H54 (cell line): ENCODE data around the gene ADAMTS5.

Source experiments
- DNase-seq: peaks from one replicate; pipeline ENCODE4 v3.0.0; 2011; ENCODE audit warnings: low spot score, mixed read lengths; ENCODE audit not compliant: insufficient read length
- FAIRE-seq: peaks from 3 replicates; lab custom pipeline; 2011; peaks lifted over from hg19 to GRCh38; lab: Jason Lieb, UNC
- POLR2A ChIP-seq: IDR thresholded peaks from 2 replicates; pipeline ENCODE4 v1.6.1; 2011; ENCODE audit warnings: low read depth, mild to moderate bottlenecking, low read length

Gene ADAMTS5

GRCh38 chr21:26962621-26963181, 4.2 kb downstream of the ADAMTS5 start:
- no peak for TF ChIP-seq POLR2A
- DNase-seq (no peak), FAIRE-seq (no peak)

DNA sequence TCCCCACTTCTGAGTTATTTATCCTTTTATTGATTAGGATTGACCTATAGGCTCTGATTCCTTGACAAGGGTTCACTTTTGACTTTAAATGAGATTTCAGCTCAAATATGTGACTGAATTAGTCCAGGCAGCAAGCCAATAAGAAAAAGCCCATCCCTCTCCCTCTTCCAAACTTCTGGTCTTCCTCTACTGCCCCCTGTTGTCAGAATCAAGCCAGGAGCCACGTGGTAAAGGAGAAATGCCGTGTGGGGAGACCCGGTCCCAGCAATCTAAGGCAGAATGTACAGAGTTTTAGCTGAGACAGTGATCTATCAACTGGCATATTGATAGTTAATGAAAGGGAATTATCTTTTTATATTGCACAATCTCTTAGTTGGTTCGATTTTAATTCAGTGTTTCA, 5.2 kb downstream of the ADAMTS5 start:
- no peak for FAIRE-seq
- TF ChIP-seq POLR2A = no peak
- DNase-seq = no peak

- no peak for FAIRE-seq
Measured at GRCh38 chr21:26958788-26959187, 8.1 kb downstream of the ADAMTS5 start.

DNA sequence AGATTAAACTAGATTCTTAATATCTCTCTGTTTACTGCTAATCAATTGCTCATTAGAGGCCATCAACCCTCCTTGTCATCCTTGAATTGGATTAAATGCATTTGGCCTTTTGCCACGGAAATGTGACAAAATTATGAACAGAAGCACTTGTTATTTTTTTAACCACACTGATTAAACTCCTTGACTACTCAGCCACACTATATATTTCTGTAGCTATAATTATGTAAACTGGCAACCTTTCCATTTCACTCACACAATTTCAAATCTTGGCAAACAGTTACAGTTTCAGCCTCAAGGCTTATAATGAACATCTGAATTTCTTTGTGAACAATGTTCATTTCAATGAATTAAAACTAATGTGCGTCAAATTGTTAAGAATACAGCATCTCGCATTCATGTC, 10.1 kb downstream of the ADAMTS5 start:
- DNase-seq (no peak), FAIRE-seq (no peak)
- TF ChIP-seq POLR2A = no peak

More at GRCh38 chr21:26958788-26959187, 8.1 kb downstream of the ADAMTS5 start:
- DNase-seq = no peak
- no peak for TF ChIP-seq POLR2A

DNA sequence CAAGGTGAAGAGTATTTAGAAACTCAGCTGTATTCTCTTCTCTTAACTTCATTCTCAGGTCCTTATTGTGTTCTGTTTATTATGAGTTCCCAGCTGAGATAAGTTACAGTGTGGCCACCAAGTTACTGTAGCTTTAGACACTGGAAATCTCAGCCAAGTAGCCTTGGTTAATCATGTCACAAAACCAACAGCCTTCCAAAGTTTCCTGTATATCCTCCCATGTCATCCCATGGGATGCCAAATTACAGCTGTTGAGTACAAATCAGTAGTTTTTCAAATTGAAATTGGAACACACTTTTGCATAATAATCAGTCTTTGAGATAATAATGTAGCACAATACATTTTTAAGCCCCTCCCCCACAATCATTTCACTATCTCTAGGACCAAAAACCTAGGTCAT, 10.7 kb downstream of the ADAMTS5 start:
- TF ChIP-seq POLR2A = no peak
- no peak for FAIRE-seq
- no peak for DNase-seq

DNA sequence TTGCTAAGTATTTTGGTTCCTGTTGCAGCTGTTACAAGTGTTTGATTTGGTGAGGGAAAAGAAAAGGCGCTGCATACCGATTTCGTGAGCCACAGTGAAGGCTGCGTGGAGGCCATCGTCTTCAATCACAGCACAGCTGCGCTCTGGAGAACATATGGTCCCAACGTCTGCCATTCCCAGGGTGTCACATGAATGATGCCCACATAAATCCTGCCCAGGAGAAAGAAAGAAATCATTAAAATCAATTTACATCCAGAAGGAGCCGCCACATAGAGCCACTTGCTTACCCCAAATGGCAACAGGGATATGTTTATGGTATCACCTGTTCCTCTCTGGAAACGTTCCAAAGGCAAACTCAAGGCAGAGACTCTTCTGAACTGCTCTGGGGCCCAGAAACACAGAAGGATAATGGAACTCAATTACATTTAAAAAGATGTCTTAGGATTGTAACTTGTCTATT, 12.2 kb downstream of the ADAMTS5 start:
- no peak for TF ChIP-seq POLR2A
- FAIRE-seq = no peak
- no peak for DNase-seq

GRCh38 chr21:26952374-26953066, 14.4 kb downstream of the ADAMTS5 start:
- no peak for FAIRE-seq
- no peak for DNase-seq
- no peak for TF ChIP-seq POLR2A

GRCh38 chr21:26949830-26950229, 17.1 kb downstream of the ADAMTS5 start:
- no peak for FAIRE-seq

DNA sequence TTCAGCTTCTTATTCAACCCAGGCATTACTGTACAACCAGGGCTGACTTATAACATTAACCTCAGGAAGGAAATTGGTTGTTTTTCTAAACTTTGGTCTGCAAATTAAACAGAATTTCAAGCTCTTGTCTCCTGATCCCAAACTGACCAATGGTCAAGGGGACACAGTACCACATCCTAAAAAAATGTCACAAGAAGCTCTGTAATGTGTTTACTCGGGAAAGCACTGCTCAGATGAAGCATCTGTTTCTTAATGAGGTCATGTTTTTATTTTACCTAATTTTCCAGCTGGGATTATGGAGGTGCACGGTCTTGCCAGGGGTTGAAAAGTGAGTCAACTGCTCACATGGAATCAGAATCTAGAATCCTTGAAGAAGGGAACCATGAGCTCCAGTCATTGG, 18.7 kb downstream of the ADAMTS5 start:
- TF ChIP-seq POLR2A = no peak
- DNase-seq = no peak
- FAIRE-seq = no peak

More at GRCh38 chr21:26949830-26950229, 17.1 kb downstream of the ADAMTS5 start:
- no peak for TF ChIP-seq POLR2A
- DNase-seq = no peak

DNA sequence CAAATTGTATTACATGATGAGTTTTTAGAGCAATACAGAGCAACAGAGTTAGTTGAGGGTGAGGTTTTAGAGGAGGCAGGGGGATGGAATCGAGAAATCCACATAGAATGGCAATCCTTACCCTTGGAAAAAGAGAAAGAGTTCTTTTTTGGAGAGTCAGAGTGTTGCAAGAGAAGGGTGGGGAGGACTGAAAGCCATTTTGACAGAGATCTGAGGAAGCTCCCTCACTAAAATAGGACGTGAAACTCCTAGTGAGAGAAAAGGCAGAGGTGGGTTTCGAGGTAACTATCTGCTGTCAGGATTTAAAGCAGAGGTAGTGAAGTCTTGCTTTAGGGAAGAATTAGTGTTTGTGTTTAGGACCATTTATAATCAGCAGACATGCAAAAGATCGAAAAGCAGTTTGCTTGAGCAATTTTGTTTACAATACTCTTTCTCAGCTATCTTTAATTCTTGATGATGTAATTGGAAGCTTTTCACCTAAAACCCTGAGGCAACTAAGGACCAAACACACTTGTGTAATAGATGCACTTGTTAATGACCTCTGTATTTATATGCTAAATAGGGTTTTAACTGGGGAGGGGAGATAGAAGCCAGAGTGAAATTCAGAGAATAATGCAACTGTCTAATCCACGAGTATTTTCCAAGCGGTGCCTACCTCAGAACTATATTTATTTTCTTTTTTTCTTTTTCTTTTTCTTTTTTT, 20.0 kb downstream of the ADAMTS5 start:
- FAIRE-seq = no peak
- no peak for DNase-seq

GRCh38 chr21:26945916-26946675, 20.8 kb downstream of the ADAMTS5 start:
- DNase-seq = no peak
- no peak for TF ChIP-seq POLR2A
- FAIRE-seq = peak; percentile 85

More for the DNA sequence above, 20.0 kb downstream of the ADAMTS5 start:
- no peak for TF ChIP-seq POLR2A

GRCh38 chr21:26943921-26944320, 23.0 kb downstream of the ADAMTS5 start:
- FAIRE-seq (peak; percentile 27), DNase-seq (no peak)
- no peak for TF ChIP-seq POLR2A

DNA sequence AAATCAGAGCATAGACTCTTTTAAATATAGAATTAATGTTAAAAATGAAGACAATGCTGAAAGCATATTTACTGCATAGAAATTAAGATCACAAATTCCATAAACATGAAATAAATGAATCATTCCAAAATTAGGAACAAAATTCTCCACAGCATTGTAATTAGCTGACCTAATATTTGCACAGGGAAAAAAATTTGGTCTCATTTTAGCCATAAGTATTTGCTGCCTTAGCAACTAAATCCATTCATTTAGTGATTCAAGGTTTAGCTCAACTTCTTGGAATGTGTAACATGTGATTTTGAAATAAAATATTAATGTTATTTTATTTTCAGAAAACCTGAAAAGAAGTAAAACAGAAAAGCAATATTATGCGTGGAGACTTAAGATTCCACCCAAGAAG, 25.5 kb downstream of the ADAMTS5 start:
- DNase-seq (no peak), FAIRE-seq (no peak)
- TF ChIP-seq POLR2A = no peak
